GM12891 (cell line): ENCODE data around the gene RAB6A.

Experiments used
- PAX5 ChIP-seq: IDR thresholded peaks from 2 replicates; pipeline ENCODE4 v1.6.1; 2011; ENCODE audit warnings: low read length, moderate library complexity, mild to moderate bottlenecking; ENCODE audit not compliant: insufficient read depth, severe bottlenecking
- POLR2A ChIP-seq: IDR thresholded peaks from 2 replicates; pipeline ENCODE4 v1.6.1; 2011; ENCODE audit warnings: low read depth, low read length, control low read depth
- POLR2AphosphoS5 ChIP-seq: IDR thresholded peaks from 2 replicates; pipeline ENCODE4 v1.6.1; 2011; ENCODE audit warnings: low read depth, low read length, control low read depth
- POU2F2 ChIP-seq: IDR thresholded peaks from 2 replicates; pipeline ENCODE4 v1.6.1; 2011; ENCODE audit warnings: low read depth, mild to moderate bottlenecking, control low read depth, low read length, moderate library complexity
- SPI1 ChIP-seq: IDR thresholded peaks from 2 replicates; pipeline ENCODE4 v1.6.1; 2011; ENCODE audit warnings: low read depth, low read length, control low read depth
- TAF1 ChIP-seq: IDR thresholded peaks from 2 replicates; pipeline ENCODE4 v1.6.1; 2011; ENCODE audit warnings: low read depth, low read length, control low read depth

GRCh38 chr11:73654482-73655021 lies 106.3 kb downstream of the RAB6A start:
- TF ChIP-seq POLR2A (no peak), POLR2AphosphoS5 (no peak), TAF1 (no peak), POU2F2 (no peak), SPI1 (no peak), PAX5 (no peak)
